ENCODE data around the gene ELP4. TPM values are rescaled to one million over a fixed set of nuclear protein-coding genes. Genes with fewer than 3 reads are reported as not detected.

ELP4 gene
- total RNA-seq, 1 donor from 2014 or later, result 8.6 TPM

GRCh38 chr11:31680770-31681169 is 171.2 kb downstream of the ELP4 start:
- H3K9me3 Mint-ChIP-seq (ENCODE audit: low read depth), result peaks cover 7% of the 10 kb centered on the region
- no peak overlapping the region for H3K4me3 Mint-ChIP-seq (ENCODE audit: unreplicated experiment)
- no peak overlapping the region for H3K27ac Mint-ChIP-seq (ENCODE audit: unreplicated experiment)
- no peak for DNase-seq (ENCODE audit: low spot score)
- H3K4me1 Mint-ChIP-seq (ENCODE audit: low read depth), result peaks cover 6% of the 10 kb centered on the region
- H3K27me3 Mint-ChIP-seq (ENCODE audit: low read depth), result no peaks in the 10 kb centered on the region
- peaks cover 7% of the 10 kb centered on the region for H3K36me3 Mint-ChIP-seq (ENCODE audit: low read depth)
- no peak for TF ChIP-seq CTCF (IDR thresholded peaks at IDR 0.05)

- H3K27ac Mint-ChIP-seq (ENCODE audit: unreplicated experiment), result no peak overlapping the region
- peaks cover 6% of the 10 kb centered on the region for H3K4me1 Mint-ChIP-seq (ENCODE audit: low read depth)
- no peaks in the 10 kb centered on the region for H3K27me3 Mint-ChIP-seq (ENCODE audit: low read depth)
- no peak for DNase-seq (ENCODE audit: low spot score)
- TF ChIP-seq CTCF (IDR thresholded peaks at IDR 0.05), result no peak
- no peaks in the 10 kb centered on the region for H3K9me3 Mint-ChIP-seq (ENCODE audit: low read depth)
- H3K4me3 Mint-ChIP-seq (ENCODE audit: unreplicated experiment), result no peak overlapping the region
- H3K36me3 Mint-ChIP-seq (ENCODE audit: low read depth), result no peaks in the 10 kb centered on the region
Observed at GRCh38 chr11:31687256-31687655, 177.7 kb downstream of the ELP4 start.

- no peak overlapping the region for H3K4me3 Mint-ChIP-seq (ENCODE audit: unreplicated experiment)
- no peaks in the 10 kb centered on the region for H3K9me3 Mint-ChIP-seq (ENCODE audit: low read depth)
- H3K36me3 Mint-ChIP-seq (ENCODE audit: low read depth), result no peaks in the 10 kb centered on the region
- peaks cover 6% of the 10 kb centered on the region for H3K4me1 Mint-ChIP-seq (ENCODE audit: low read depth)
- no peak for TF ChIP-seq CTCF (IDR thresholded peaks at IDR 0.05)
- H3K27ac Mint-ChIP-seq (ENCODE audit: unreplicated experiment), result no peak overlapping the region
- no peaks in the 10 kb centered on the region for H3K27me3 Mint-ChIP-seq (ENCODE audit: low read depth)
- DNase-seq (ENCODE audit: low spot score), result no peak
Observed at GRCh38 chr11:31687861-31688260, 178.3 kb downstream of the ELP4 start.

GRCh38 chr11:31689559-31689958 is 180.0 kb downstream of the ELP4 start:
- H3K4me3 Mint-ChIP-seq (ENCODE audit: unreplicated experiment), result no peak overlapping the region
- H3K36me3 Mint-ChIP-seq (ENCODE audit: low read depth), result peaks cover 5% of the 10 kb centered on the region

GRCh38 chr11:31690041-31690440 is 180.5 kb downstream of the ELP4 start:
- Mint-ChIP-seq H3K27ac (ENCODE audit: unreplicated experiment) (no peak overlapping the region), H3K4me1 (ENCODE audit: low read depth) (no peaks in the 10 kb centered on the region), H3K27me3 (ENCODE audit: low read depth) (no peaks in the 10 kb centered on the region), H3K4me3 (ENCODE audit: unreplicated experiment) (no peak overlapping the region), H3K9me3 (ENCODE audit: low read depth) (peaks cover 7% of the 10 kb centered on the region), H3K36me3 (ENCODE audit: low read depth) (peaks cover 5% of the 10 kb centered on the region)
- no peak for TF ChIP-seq CTCF (IDR thresholded peaks at IDR 0.05)
- DNase-seq (ENCODE audit: low spot score), result no peak

More at GRCh38 chr11:31689559-31689958, 180.0 kb downstream of the ELP4 start:
- Mint-ChIP-seq H3K4me1 (ENCODE audit: low read depth) (peaks cover 2% of the 10 kb centered on the region), H3K9me3 (ENCODE audit: low read depth) (peaks cover 7% of the 10 kb centered on the region), H3K27me3 (ENCODE audit: low read depth) (no peaks in the 10 kb centered on the region), H3K27ac (ENCODE audit: unreplicated experiment) (no peak overlapping the region)
- no peak for DNase-seq (ENCODE audit: low spot score)
- TF ChIP-seq CTCF (IDR thresholded peaks at IDR 0.05), result no peak
